Hepatocyte (in vitro differentiated cells): ENCODE data around the gene OR2G6. TPM values are rescaled to one million over a fixed set of nuclear protein-coding genes. Genes with fewer than 3 reads are reported as not detected.
"Not testable (repeated sequence)": the region's sequence is repeated elsewhere in the genome, so short reads cannot be mapped to it uniquely, and the experiment has no call there.

Experiments
- DNase-seq: peaks from one replicate; pipeline ENCODE4 v3.0.0-alpha.2; 2016; ENCODE audit warnings: low spot score
- H2AFZ ChIP-seq: fragments of 200-600 bp; sonication (generic); 2 replicates; pipeline ENCODE4 v1.6.0; 2016; ENCODE audit warnings: antibody characterized with exemption, mild to moderate bottlenecking
- H3K27ac ChIP-seq: fragments of 200-600 bp; sonication (generic); 2 replicates; pipeline ENCODE4 v1.5.1; 2016; ENCODE audit warnings: mild to moderate bottlenecking
- H3K27me3 ChIP-seq: fragments of 200-600 bp; sonication (generic); 2 replicates; pipeline ENCODE4 v1.6.1; 2016
- H3K36me3 ChIP-seq: fragments of 200-600 bp; sonication (generic); replicated peaks from 2 replicates; pipeline ENCODE4 v1.5.1; 2016; ENCODE audit warnings: low read depth; ENCODE audit not compliant: insufficient read depth
- H3K4me1 ChIP-seq: fragments of 200-600 bp; sonication (generic); 2 replicates; pipeline ENCODE4 v1.5.1; 2016; ENCODE audit warnings: mild to moderate bottlenecking, moderate library complexity; ENCODE audit not compliant: insufficient read depth
- H3K4me2 ChIP-seq: fragments of 200-600 bp; sonication (generic); 2 replicates; pipeline ENCODE4 v1.6.0; 2016
- H3K4me3 ChIP-seq: fragments of 200-600 bp; sonication (generic); 2 replicates; pipeline ENCODE4 v1.5.1; 2016; ENCODE audit warnings: mild to moderate bottlenecking
- H3K79me2 ChIP-seq: fragments of 200-600 bp; sonication (generic); 2 replicates; pipeline ENCODE4 v1.6.0; 2017; ENCODE audit warnings: mild to moderate bottlenecking
- H3K9me2 ChIP-seq: fragments of 200-600 bp; sonication (generic); replicated peaks from 2 replicates; pipeline ENCODE4 v1.6.0; 2017; ENCODE audit warnings: mild to moderate bottlenecking; ENCODE audit not compliant: insufficient read depth
- H3K9me3 ChIP-seq: fragments of 200-600 bp; sonication (generic); 2 replicates; pipeline ENCODE4 v1.5.1; 2016; ENCODE audit warnings: low read depth, mild to moderate bottlenecking
- H4K20me1 ChIP-seq: fragments of 200-600 bp; sonication (generic); 2 replicates; pipeline ENCODE4 v1.6.0; 2016; ENCODE audit warnings: mild to moderate bottlenecking; ENCODE audit not compliant: insufficient read depth, poor library complexity, severe bottlenecking
- WGBS: methylation state at CpG from one replicate; pipeline ENCODE4 v1.1.6; 2016; ENCODE audit warnings: low lambda C conversion rate; ENCODE audit errors: missing lambda C conversion rate; 5-methylcytosine and 5-hydroxymethylcytosine counted together
- polyA plus RNA-seq: library from polyadenylated mRNA; unstranded; fragments of >200 nt; fragmentation: Nextera tagmentation; extraction: Ambion mirVana; gene quantifications from 2 replicates; pipeline ENCODE4 v1.2.1, GENCODE V29; 2016
- total RNA-seq: library from RNA; depleted of rRNA; stranded (reverse); fragments of >200 nt; gene quantifications from 2 replicates; pipeline ENCODE4 v1.2.3, GENCODE V29; 2014

Gene OR2G6
- total and polyA plus RNA-seq, 2 experiments from 2014 or later = not detected

GRCh38 chr1:248565530-248566373 lies 57.9 kb downstream of the OR2G6 start:
- not testable (repeated sequence) for H3K79me2 ChIP-seq, H3K4me2 ChIP-seq, H3K27me3 ChIP-seq, H3K27ac ChIP-seq, H3K4me1 ChIP-seq, H3K4me3 ChIP-seq, H3K9me2 ChIP-seq, H4K20me1 ChIP-seq, H2AFZ ChIP-seq, DNase-seq, H3K36me3 ChIP-seq, H3K9me3 ChIP-seq
- 65% methylated on average over 11 of the region's 11 CpGs for WGBS

- not testable (repeated sequence) for H3K27me3 ChIP-seq, H3K36me3 ChIP-seq
These were observed 61.2 kb downstream of the OR2G6 start for GRCh38 chr1:248569049-248569448.

GRCh38 chr1:248570811-248571210 lies 62.9 kb downstream of the OR2G6 start:
- not testable (repeated sequence) for H3K9me3 ChIP-seq, DNase-seq, H3K36me3 ChIP-seq, H3K79me2 ChIP-seq, H2AFZ ChIP-seq, H3K4me3 ChIP-seq, H3K27ac ChIP-seq, H3K27me3 ChIP-seq, H3K9me2 ChIP-seq, H4K20me1 ChIP-seq, H3K4me2 ChIP-seq, H3K4me1 ChIP-seq
- WGBS = 70% methylated on average over 3 of the region's 3 CpGs

More at GRCh38 chr1:248569049-248569448, 61.2 kb downstream of the OR2G6 start:
- H3K4me3 ChIP-seq, H3K9me3 ChIP-seq, H4K20me1 ChIP-seq, H2AFZ ChIP-seq, H3K4me2 ChIP-seq, H3K79me2 ChIP-seq, H3K27ac ChIP-seq, DNase-seq, H3K9me2 ChIP-seq, H3K4me1 ChIP-seq: not testable (repeated sequence)
- 17% methylated on average over 2 of the region's 2 CpGs for WGBS

GRCh38 chr1:248572049-248572448 lies 64.2 kb downstream of the OR2G6 start:
- not testable (repeated sequence) for H3K79me2 ChIP-seq, H3K4me1 ChIP-seq, H3K9me3 ChIP-seq, H3K27ac ChIP-seq, H3K4me2 ChIP-seq, H2AFZ ChIP-seq, H3K4me3 ChIP-seq, H4K20me1 ChIP-seq, H3K36me3 ChIP-seq, H3K9me2 ChIP-seq, DNase-seq, H3K27me3 ChIP-seq
- no CpG with 5 or more reads among the region's 1 CpG for WGBS

- not testable (repeated sequence) for H2AFZ ChIP-seq, H3K9me3 ChIP-seq, H3K27ac ChIP-seq, H3K4me3 ChIP-seq, H3K4me2 ChIP-seq, H4K20me1 ChIP-seq, H3K4me1 ChIP-seq, H3K79me2 ChIP-seq, H3K9me2 ChIP-seq, H3K36me3 ChIP-seq, DNase-seq, H3K27me3 ChIP-seq
- 80% methylated on average over 5 of the region's 8 CpGs for WGBS
These were observed 66.0 kb downstream of the OR2G6 start for GRCh38 chr1:248573856-248574255.

- not testable (repeated sequence) for H3K27me3 ChIP-seq, H3K36me3 ChIP-seq, DNase-seq, H4K20me1 ChIP-seq, H3K9me2 ChIP-seq, H3K27ac ChIP-seq, H3K4me1 ChIP-seq, H3K79me2 ChIP-seq, H3K9me3 ChIP-seq, H3K4me2 ChIP-seq, H2AFZ ChIP-seq, H3K4me3 ChIP-seq
- 75% methylated on average over 3 of the region's 3 CpGs for WGBS
These were observed 66.8 kb downstream of the OR2G6 start, which contains the start of gene OR2T34 for GRCh38 chr1:248574657-248575056. TSS of gene OR2T34 (minus strand) at chr1:248574757. CDS start at chr1:248574757, 0 bp downstream.
